Nephron (organoid): ENCODE data around the gene TENM4.
A peak's percentile ranks its signal among the peaks of the same experiment; 100 is the strongest.

Experiments used
- H3K27ac Mint-ChIP-seq, 3 experiments: 2 replicates each; pipeline ENCODE4 v1.8.0; 2020; ENCODE audit warnings: mixed read lengths in 3 of 3, mild to moderate bottlenecking in 2 of 3, moderate library complexity in 1 of 3
- H3K27me3 Mint-ChIP-seq: 2 replicates; pipeline ENCODE4 v1.8.0; 2021; ENCODE audit warnings: low read depth, mild to moderate bottlenecking, moderate library complexity, mixed read lengths
- H3K36me3 Mint-ChIP-seq: 2 replicates; pipeline ENCODE4 v1.8.0; 2020; ENCODE audit warnings: low read depth, mixed read lengths
- H3K4me1 Mint-ChIP-seq: 2 replicates; pipeline ENCODE4 v1.8.0; 2020; ENCODE audit warnings: mixed read lengths
- H3K4me3 Mint-ChIP-seq, 3 experiments: 2 replicates each; pipeline ENCODE4 v1.8.0; 2020; ENCODE audit warnings: mild to moderate bottlenecking in 3 of 3, mixed read lengths in 3 of 3, moderate library complexity in 2 of 3
- H3K9me3 Mint-ChIP-seq: 2 replicates; pipeline ENCODE4 v1.8.0; 2020; ENCODE audit warnings: mixed read lengths
- CTCF ChIP-seq, 3 experiments: fragments of 200-600 bp; sonication (generic); IDR thresholded peaks; one replicate each; pipeline ENCODE4 v1.5.0; 2021; ENCODE audit warnings: antibody characterized with exemption in 3 of 3; ENCODE audit not compliant: unreplicated experiment in 3 of 3

The TENM4 gene

GRCh38 chr11:78857688-78858087, 583.1 kb downstream of the TENM4 start:
- peaks cover 6% of the 10 kb centered on the region for H3K4me1 Mint-ChIP-seq
- no peak overlapping the region for H3K4me3 Mint-ChIP-seq

GRCh38 chr11:78856211-78856610, 584.6 kb downstream of the TENM4 start:
- Mint-ChIP-seq H3K9me3 (no peaks in the 10 kb centered on the region), H3K4me1 (peaks cover 11% of the 10 kb centered on the region), H3K4me3 (no peak overlapping the region), H3K36me3 (peaks cover 44% of the 10 kb centered on the region), H3K27ac (peak overlapping the region in 1 of 3 experiments; percentile 60), H3K27me3 (no peaks in the 10 kb centered on the region)
- no peak for TF ChIP-seq CTCF (IDR thresholded peaks at IDR 0.05; ENCODE audit: unreplicated experiment in 3 of 3)

More at GRCh38 chr11:78857688-78858087, 583.1 kb downstream of the TENM4 start:
- H3K27ac Mint-ChIP-seq = peak overlapping the region in 1 of 3 experiments; percentile 23
- no peak for TF ChIP-seq CTCF (IDR thresholded peaks at IDR 0.05; ENCODE audit: unreplicated experiment in 3 of 3)
- H3K9me3 Mint-ChIP-seq = no peaks in the 10 kb centered on the region
- no peaks in the 10 kb centered on the region for H3K27me3 Mint-ChIP-seq
- H3K36me3 Mint-ChIP-seq = peaks cover 54% of the 10 kb centered on the region

- no peak overlapping the region for H3K4me3 Mint-ChIP-seq
- peaks cover 45% of the 10 kb centered on the region for H3K36me3 Mint-ChIP-seq
- no peak for TF ChIP-seq CTCF (IDR thresholded peaks at IDR 0.05; ENCODE audit: unreplicated experiment in 3 of 3)
- no peaks in the 10 kb centered on the region for H3K27me3 Mint-ChIP-seq
- peaks cover 17% of the 10 kb centered on the region for H3K4me1 Mint-ChIP-seq
- H3K27ac Mint-ChIP-seq = no peak overlapping the region
- no peaks in the 10 kb centered on the region for H3K9me3 Mint-ChIP-seq
Measured at GRCh38 chr11:78855116-78855515, 585.7 kb downstream of the TENM4 start.

GRCh38 chr11:78853521-78853920, 587.3 kb downstream of the TENM4 start:
- H3K27ac Mint-ChIP-seq = no peak overlapping the region
- no peak for TF ChIP-seq CTCF (IDR thresholded peaks at IDR 0.05; ENCODE audit: unreplicated experiment in 3 of 3)
- no peak overlapping the region for H3K4me3 Mint-ChIP-seq
- H3K27me3 Mint-ChIP-seq = no peaks in the 10 kb centered on the region
- H3K4me1 Mint-ChIP-seq = peaks cover 25% of the 10 kb centered on the region
- H3K36me3 Mint-ChIP-seq = peaks cover 48% of the 10 kb centered on the region
- H3K9me3 Mint-ChIP-seq = no peaks in the 10 kb centered on the region

- TF ChIP-seq CTCF (IDR thresholded peaks at IDR 0.05; ENCODE audit: unreplicated experiment in 3 of 3) = no peak
- no peak overlapping the region for H3K4me3 Mint-ChIP-seq
- H3K27me3 Mint-ChIP-seq = no peaks in the 10 kb centered on the region
- H3K36me3 Mint-ChIP-seq = peaks cover 46% of the 10 kb centered on the region
- peaks cover 29% of the 10 kb centered on the region for H3K4me1 Mint-ChIP-seq
- H3K9me3 Mint-ChIP-seq = no peaks in the 10 kb centered on the region
- H3K27ac Mint-ChIP-seq = peak overlapping the region in 1 of 3 experiments; percentile 37
Measured at GRCh38 chr11:78851878-78852586, 588.8 kb downstream of the TENM4 start.

GRCh38 chr11:78850078-78850477, 590.8 kb downstream of the TENM4 start:
- Mint-ChIP-seq H3K4me1 (peaks cover 27% of the 10 kb centered on the region), H3K27ac (peak overlapping the region in 1 of 3 experiments; percentile 82), H3K36me3 (peaks cover 42% of the 10 kb centered on the region), H3K27me3 (no peaks in the 10 kb centered on the region), H3K9me3 (no peaks in the 10 kb centered on the region), H3K4me3 (no peak overlapping the region)
- TF ChIP-seq CTCF (IDR thresholded peaks at IDR 0.05; ENCODE audit: unreplicated experiment in 3 of 3) = no peak
